Muscle layer of colon (tissue), 2 donors: ENCODE results near the gene EXOC6.

Experiments used
- H3K27ac ChIP-seq: one replicate; pipeline ENCODE4 v1.7.0; 2013; ENCODE audit warnings: low read depth, mild to moderate bottlenecking, low read length, moderate library complexity
- H3K27me3 ChIP-seq, 2 donors: one replicate each; pipeline ENCODE4 v1.7.0; 2013; ENCODE audit warnings: low read length in 2 of 2, mild to moderate bottlenecking in 2 of 2; ENCODE audit not compliant: insufficient read depth in 2 of 2, control insufficient read depth in 1 of 2
- H3K36me3 ChIP-seq: one replicate; pipeline ENCODE4 v1.7.0; 2013; ENCODE audit warnings: mild to moderate bottlenecking, low read length; ENCODE audit not compliant: insufficient read depth
- H3K4me1 ChIP-seq: one replicate; pipeline ENCODE4 v1.7.0; 2013; ENCODE audit warnings: mild to moderate bottlenecking, low read length; ENCODE audit not compliant: insufficient read depth
- H3K4me3 ChIP-seq, 2 donors: one replicate each; pipeline ENCODE4 v1.7.0; 2013; ENCODE audit warnings: low read length in 2 of 2, low read depth in 1 of 2, mild to moderate bottlenecking in 1 of 2, moderate library complexity in 1 of 2
- H3K9ac ChIP-seq: one replicate; pipeline ENCODE4 v1.7.0; 2013; ENCODE audit warnings: low read length
- H3K9me3 ChIP-seq: one replicate; pipeline ENCODE4 v1.7.0; 2013; ENCODE audit warnings: mild to moderate bottlenecking, low read length
- donor health status: abdominal sarcoma.
- donor health status: Adenocarcinoma of cecum.

Gene EXOC6

GRCh38 chr10:92855560-92855959 is 7.2 kb downstream of the EXOC6 start:
- Histone ChIP-seq H3K27ac (no peak overlapping the region), H3K36me3 (no peaks in the 10 kb centered on the region), H3K9me3 (peaks cover 6% of the 10 kb centered on the region)

DNA sequence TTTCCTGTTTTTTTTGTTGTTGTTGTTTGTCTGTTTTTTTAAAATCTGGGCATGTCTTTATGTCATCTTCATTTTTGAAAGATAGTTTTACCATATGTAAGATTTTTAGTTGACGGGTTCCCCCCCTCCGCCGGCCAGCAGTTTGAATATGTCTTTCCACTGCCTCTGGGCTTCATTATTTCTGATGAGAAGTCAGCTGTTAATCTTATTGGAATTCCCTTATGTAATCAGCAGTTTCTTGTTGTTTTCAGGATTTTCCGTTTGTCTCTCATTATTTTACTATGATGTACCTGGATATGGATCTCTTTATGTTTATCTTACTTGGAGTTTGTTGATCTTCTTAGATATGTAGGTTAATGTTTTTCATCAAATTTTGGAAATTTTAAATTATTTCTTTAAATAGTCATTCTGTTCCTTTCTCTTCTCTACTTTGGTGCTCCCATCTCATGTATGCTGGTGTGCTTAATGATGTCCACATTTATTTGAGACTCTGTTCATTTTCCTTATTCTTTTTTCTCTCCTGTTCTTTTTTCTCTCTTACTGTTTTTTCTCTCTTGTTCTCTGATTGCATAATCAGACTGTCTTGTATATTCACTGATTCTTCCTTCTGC is 9.7 kb downstream of the EXOC6 start:
- H3K27me3 ChIP-seq: no peaks in the 10 kb centered on the region
- peaks cover 6% of the 10 kb centered on the region for H3K9me3 ChIP-seq
- no peak overlapping the region for H3K27ac ChIP-seq
- no peak overlapping the region for H3K9ac ChIP-seq
- H3K36me3 ChIP-seq: no peaks in the 10 kb centered on the region
- no peak overlapping the region for H3K4me3 ChIP-seq
- no peaks in the 10 kb centered on the region for H3K4me1 ChIP-seq

More at GRCh38 chr10:92855560-92855959, 7.2 kb downstream of the EXOC6 start:
- H3K4me1 ChIP-seq: no peaks in the 10 kb centered on the region
- H3K9ac ChIP-seq: no peak overlapping the region
- no peaks in the 10 kb centered on the region for H3K27me3 ChIP-seq
- H3K4me3 ChIP-seq: no peak overlapping the region

DNA sequence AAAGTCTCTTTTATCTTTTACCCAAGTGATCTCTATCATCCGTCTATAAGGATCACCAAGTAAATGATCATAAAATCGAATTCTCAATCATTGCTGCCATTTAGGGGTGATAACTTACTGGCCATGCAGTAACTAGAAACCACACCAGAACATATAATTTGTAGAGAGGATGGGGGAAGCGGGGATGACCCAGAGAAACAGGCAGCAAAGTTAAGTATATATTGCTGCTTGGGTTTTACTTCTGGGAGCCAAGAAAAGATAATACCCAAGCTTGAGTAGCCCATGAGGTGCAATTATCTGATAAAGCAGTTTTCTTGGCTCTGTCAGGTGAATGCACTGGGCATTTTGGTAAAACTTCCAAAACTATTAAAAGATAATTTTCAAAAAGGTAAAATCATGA is 18.9 kb downstream of the EXOC6 start:
- H3K4me3 ChIP-seq: no peak overlapping the region

GRCh38 chr10:92868036-92868435 is 19.7 kb downstream of the EXOC6 start:
- Histone ChIP-seq H3K36me3 (no peaks in the 10 kb centered on the region), H3K4me3 (no peak overlapping the region), H3K4me1 (no peaks in the 10 kb centered on the region), H3K27me3 (no peaks in the 10 kb centered on the region), H3K9me3 (no peaks in the 10 kb centered on the region), H3K27ac (no peak overlapping the region), H3K9ac (no peak overlapping the region)

More for the DNA sequence above, 18.9 kb downstream of the EXOC6 start:
- no peaks in the 10 kb centered on the region for H3K27me3 ChIP-seq
- H3K4me1 ChIP-seq: no peaks in the 10 kb centered on the region
- no peaks in the 10 kb centered on the region for H3K9me3 ChIP-seq
- H3K27ac ChIP-seq: no peak overlapping the region
- no peaks in the 10 kb centered on the region for H3K36me3 ChIP-seq
- H3K9ac ChIP-seq: no peak overlapping the region

DNA sequence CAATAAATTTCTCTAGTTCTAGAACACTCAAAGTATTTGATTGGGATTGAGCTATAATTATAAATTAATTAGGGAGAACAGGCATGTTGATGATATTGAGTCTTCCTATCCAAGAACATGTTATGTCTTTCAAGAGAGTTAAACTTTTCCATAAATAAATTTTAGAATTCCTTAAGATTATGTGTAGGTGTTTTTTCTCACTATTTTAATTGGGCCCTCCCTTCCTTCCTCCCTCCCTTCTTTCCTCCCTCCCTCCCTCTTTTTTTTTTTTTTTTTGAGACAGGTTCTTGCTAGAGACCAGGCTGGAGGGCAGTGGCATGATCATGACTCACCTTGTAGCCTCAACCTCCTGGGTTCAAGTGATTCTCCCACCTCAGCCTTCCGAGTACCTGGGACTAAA is 20.2 kb downstream of the EXOC6 start:
- Histone ChIP-seq H3K4me1 (no peaks in the 10 kb centered on the region), H3K4me3 (no peak overlapping the region), H3K36me3 (no peaks in the 10 kb centered on the region), H3K9me3 (no peaks in the 10 kb centered on the region), H3K27me3 (no peaks in the 10 kb centered on the region), H3K27ac (no peak overlapping the region), H3K9ac (no peak overlapping the region)

DNA sequence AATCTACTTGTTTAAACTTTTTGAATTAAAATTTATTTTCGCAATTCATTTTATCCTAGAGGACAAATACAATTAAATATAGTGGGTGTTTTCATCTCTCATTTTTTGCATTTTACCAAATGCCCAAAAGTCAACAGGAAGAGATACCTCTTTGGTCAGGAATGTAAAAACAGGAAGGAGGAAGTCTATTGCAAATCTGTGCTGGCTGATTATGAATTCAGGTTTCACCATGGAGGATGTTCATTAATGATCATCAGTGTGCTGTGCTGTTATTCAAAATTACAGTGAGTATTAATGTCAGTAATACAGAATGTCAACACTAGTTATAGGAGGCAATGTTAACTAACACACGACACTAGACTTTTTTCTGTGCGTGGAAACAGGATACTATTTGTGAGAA is 24.7 kb downstream of the EXOC6 start:
- Histone ChIP-seq H3K4me1 (no peaks in the 10 kb centered on the region), H3K9ac (no peak overlapping the region), H3K4me3 (no peak overlapping the region), H3K27ac (no peak overlapping the region), H3K36me3 (no peaks in the 10 kb centered on the region), H3K27me3 (no peaks in the 10 kb centered on the region), H3K9me3 (no peaks in the 10 kb centered on the region)

- no peaks in the 10 kb centered on the region for H3K9me3 ChIP-seq
- H3K27ac ChIP-seq: no peak overlapping the region
- no peaks in the 10 kb centered on the region for H3K4me1 ChIP-seq
- no peaks in the 10 kb centered on the region for H3K27me3 ChIP-seq
- no peak overlapping the region for H3K9ac ChIP-seq
- H3K36me3 ChIP-seq: no peaks in the 10 kb centered on the region
- no peak overlapping the region for H3K4me3 ChIP-seq
Observed at GRCh38 chr10:92876509-92877036, 28.3 kb downstream of the EXOC6 start.

DNA sequence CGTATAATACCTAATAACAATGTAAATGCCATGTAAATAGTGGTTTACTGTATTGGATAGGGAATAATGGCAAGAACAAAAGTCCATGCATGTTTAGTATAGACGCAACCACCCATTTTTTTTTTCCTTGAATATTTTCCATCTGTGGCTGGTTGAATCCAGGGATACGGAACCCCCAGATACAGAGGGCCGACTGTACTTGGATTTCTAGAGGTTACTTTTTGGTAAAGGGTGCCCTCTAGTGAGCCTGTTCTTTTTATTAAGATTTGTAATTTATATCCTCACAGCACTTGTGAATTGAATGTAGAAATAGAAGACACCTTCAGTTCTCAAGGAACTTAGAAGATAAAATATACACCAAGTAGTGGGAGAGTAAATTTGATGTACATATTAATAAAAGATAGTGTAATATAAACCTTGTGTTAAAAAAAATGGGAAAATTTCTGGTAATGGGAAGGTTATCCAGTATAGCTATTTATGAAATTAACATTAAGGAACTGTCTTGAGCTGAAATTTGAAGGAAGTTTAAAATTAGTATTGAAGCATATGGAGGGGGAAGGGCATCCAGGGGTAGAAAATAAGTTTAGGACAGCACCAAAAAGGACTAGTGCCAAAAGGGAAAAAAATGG is 32.0 kb downstream of the EXOC6 start:
- no peak overlapping the region for H3K4me3 ChIP-seq
- H3K27ac ChIP-seq: no peak overlapping the region
- no peak overlapping the region for H3K9ac ChIP-seq
- no peaks in the 10 kb centered on the region for H3K4me1 ChIP-seq
- H3K36me3 ChIP-seq: no peaks in the 10 kb centered on the region
- no peaks in the 10 kb centered on the region for H3K9me3 ChIP-seq
- H3K27me3 ChIP-seq: no peaks in the 10 kb centered on the region

DNA sequence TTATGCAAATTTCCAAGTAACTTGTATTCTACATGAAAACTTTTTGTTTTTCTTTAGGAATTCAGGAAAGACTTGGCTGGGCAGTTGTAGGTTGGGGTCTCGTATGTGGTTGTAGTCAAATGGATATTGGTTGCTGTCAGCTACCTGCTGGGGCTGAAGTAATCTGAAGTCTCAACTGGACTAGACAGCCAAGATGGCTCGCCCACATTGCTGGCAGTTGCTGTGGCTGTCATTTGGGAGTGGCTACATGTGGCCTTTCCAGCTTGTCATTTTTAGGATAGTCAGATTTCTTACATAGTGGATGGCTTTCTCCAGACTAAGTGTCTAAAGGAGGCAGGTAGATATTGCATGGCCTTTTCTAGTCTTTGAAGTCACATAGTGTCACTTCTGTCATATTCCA is 32.6 kb downstream of the EXOC6 start:
- no peaks in the 10 kb centered on the region for H3K27me3 ChIP-seq
- H3K36me3 ChIP-seq: no peaks in the 10 kb centered on the region
- no peaks in the 10 kb centered on the region for H3K4me1 ChIP-seq
- no peak overlapping the region for H3K27ac ChIP-seq
- H3K9me3 ChIP-seq: no peaks in the 10 kb centered on the region
- no peak overlapping the region for H3K4me3 ChIP-seq
- no peak overlapping the region for H3K9ac ChIP-seq

DNA sequence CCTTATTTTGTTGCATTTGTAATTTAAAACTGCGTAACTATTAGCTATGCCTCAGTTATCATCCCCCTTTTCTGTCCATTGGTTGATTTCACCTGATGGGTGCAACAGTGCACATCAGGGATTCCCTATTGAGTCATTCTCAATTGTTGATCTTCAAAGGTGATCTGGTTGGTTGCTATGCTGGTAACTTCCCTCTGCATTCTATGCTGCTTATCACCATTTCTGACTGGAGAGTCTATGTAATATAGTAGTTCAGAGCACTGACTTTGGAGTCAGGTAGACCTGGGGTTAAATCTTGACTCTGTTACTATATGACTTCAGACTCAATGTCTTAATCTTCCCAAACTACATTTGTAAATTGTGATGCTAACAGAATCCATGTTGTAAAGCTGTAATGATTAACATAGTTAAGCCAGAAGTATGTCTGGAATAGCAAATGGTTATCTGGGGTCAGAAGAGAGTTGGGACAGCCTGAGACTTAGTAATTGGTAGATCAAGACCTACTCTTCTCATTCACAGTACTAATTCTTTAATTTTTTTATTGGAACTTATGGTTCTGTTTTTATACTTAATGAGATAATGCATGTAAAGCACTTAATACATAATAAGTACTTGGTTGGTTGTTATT is 38.1 kb downstream of the EXOC6 start:
- H3K9me3 ChIP-seq: no peaks in the 10 kb centered on the region
- no peaks in the 10 kb centered on the region for H3K27me3 ChIP-seq
- no peaks in the 10 kb centered on the region for H3K4me1 ChIP-seq
- H3K9ac ChIP-seq: no peak overlapping the region
- H3K36me3 ChIP-seq: no peaks in the 10 kb centered on the region
- H3K27ac ChIP-seq: no peak overlapping the region
- no peak overlapping the region for H3K4me3 ChIP-seq

DNA sequence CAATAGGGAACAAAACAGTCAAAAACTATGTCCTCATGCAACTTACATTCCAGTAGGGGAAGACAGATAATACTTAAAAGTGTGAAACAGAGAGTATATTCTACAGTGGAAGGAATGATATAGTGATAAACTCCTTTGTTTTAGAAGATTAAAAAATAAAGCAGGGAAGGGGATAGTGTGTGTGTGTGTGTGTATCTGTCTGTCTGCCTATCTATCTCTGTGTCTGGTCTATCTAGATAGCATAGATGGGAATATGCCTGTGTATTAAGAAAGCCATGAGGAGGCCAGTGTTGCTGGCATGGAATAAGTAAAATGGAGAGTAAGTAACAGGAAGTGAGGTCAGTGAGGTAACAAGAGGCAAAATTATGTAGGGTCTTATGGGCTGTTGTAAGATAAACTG is 42.2 kb downstream of the EXOC6 start:
- Histone ChIP-seq H3K4me1 (peaks cover 15% of the 10 kb centered on the region), H3K27ac (no peak overlapping the region), H3K27me3 (no peaks in the 10 kb centered on the region), H3K9me3 (no peaks in the 10 kb centered on the region), H3K36me3 (no peaks in the 10 kb centered on the region), H3K4me3 (no peak overlapping the region), H3K9ac (no peak overlapping the region)
